Measurements from ENCODE around the gene PI3.

The PI3 gene

DNA sequence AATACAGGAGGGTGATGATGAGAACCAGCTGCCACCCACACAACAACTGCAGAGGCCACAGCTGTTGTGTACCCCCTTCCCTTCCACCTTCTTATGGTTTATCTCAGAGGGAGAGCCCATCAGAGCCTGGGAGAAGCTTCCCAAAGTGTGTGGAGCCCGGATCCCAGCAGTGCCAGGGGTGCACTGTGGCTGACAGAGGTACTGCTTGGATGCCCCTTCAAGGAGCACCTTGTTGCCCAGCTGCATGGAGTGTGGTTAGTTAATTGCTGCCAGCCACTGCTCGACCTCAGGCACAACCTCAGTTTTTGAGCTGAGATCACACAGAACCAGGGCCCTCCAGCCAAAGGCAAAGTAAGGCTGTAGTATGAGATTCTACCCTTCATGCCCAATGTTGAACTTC lies 13.0 kb downstream of the PI3 start:
- DNase-seq (ENCODE audit: low spot score): no peak

DNA sequence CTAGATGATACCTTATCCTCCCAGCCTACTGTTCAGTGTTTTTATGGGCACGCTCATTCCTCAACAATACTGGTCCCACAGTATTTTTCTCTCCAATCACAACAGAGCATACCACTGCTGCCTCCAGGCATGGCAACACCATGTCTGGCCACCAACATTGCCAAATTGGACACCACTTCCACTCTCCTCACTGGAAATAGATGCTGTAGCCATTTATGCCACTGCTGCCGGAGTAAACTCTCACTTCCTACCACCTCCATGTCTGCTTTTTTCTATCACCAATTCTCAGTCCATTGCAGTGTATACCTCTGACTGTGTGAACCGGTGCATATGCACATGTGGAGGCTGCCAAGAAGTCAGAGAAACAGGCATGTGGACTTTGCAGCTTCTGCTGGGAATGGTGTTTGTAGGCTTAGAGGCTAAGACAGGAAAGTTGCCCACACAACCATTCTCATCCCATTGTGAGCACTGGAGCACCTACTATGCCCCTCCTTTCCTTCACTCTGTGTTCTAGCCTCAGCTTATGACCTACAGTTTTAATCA lies 14.4 kb downstream of the PI3 start:
- DNase-seq (ENCODE audit: low spot score): no peak

- DNase-seq (ENCODE audit: low spot score): no peak
Measured at GRCh38 chr20:45189861-45190260, 15.2 kb downstream of the PI3 start.

GRCh38 chr20:45191926-45192325 lies 17.2 kb downstream of the PI3 start:
- no peak for DNase-seq (ENCODE audit: low spot score)

DNA sequence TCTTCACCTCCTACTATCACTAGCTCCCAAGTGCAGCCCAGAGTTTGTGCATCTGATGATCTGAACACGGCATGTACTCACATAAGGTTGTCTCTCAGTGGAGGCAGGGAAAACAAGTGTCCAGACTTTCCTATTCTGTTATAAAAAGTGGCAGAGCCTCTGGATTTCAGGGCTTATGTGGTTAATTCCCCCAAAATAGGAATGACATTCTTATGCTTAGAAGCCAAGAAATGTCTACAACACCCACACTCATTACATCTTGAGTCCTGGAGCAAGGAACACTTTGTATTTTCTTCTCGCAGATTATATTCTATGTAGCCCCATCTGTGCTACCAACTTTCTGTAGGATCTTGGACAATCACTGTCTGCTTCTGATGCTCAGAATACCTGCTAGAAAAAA lies 18.6 kb downstream of the PI3 start:
- no peak for DNase-seq (ENCODE audit: low spot score)

GRCh38 chr20:45206725-45207124 lies 32.0 kb downstream of the PI3 start, which contains the start of gene SEMG1:
Gene SEMG1 (plus strand): TSS chr20:45207033. CDS start chr20:45207054, 21 bp downstream.
- no peak for DNase-seq (ENCODE audit: low spot score)

DNA sequence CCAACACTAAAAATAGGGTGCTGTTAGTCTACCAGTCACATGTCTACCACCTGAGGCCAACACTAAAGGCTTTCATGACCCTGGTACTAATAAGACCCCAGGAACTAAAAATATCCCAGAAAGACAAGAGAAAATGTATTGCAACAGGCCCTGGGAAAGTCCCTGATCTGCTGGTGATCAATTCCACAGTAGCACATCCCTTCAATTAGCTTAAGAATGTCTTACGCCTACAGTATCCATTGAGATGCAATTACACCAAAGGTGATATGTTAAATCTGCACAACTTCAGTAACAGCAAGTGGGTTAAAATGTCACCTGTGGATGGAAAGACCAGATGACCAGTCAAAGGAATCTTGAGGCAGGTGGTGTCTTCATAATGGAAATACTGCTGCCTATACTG lies 35.2 kb downstream of the PI3 start:
- DNase-seq (ENCODE audit: low spot score): no peak

GRCh38 chr20:45211569-45212474 lies 37.1 kb downstream of the PI3 start:
- no peak for DNase-seq (ENCODE audit: low spot score)

- no peak for DNase-seq (ENCODE audit: low spot score)
Measured at GRCh38 chr20:45212836-45213235, 38.1 kb downstream of the PI3 start.

DNA sequence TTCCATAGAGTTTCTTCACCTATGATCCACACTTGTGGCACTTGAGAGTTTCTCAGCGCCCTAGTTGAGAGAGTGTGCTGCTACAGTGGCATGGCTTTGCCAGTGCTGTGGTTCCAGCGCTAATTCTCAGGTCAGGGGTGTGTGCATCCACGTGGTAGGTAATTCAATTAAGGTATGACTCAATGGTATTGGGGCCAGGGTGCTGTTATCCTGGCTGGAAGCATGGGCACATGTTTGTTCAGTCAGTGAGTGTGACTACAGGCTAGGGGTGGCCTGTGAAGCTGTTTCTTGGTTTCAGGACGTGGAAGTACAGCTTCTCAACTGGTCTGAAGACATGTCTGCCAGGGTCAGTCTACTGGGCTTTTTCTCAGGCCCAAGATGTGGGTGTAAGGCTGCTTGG lies 43.4 kb downstream of the PI3 start:
- no peak for DNase-seq (ENCODE audit: low spot score)

GRCh38 chr20:45218636-45219035 lies 43.9 kb downstream of the PI3 start:
- DNase-seq (ENCODE audit: low spot score): no peak

- DNase-seq (ENCODE audit: low spot score): no peak
Measured at GRCh38 chr20:45221076-45221475, 46.4 kb downstream of the PI3 start, which contains the start of gene SEMG2. Gene SEMG2 (plus strand): TSS chr20:45221373. CDS start chr20:45221390, 17 bp downstream.

GRCh38 chr20:45223136-45223535 lies 48.4 kb downstream of the PI3 start:
- DNase-seq (ENCODE audit: low spot score): no peak

Data from AG08396 (cell line).